ENCODE measurements around the gene TTYH1.

TTYH1 gene

DNA sequence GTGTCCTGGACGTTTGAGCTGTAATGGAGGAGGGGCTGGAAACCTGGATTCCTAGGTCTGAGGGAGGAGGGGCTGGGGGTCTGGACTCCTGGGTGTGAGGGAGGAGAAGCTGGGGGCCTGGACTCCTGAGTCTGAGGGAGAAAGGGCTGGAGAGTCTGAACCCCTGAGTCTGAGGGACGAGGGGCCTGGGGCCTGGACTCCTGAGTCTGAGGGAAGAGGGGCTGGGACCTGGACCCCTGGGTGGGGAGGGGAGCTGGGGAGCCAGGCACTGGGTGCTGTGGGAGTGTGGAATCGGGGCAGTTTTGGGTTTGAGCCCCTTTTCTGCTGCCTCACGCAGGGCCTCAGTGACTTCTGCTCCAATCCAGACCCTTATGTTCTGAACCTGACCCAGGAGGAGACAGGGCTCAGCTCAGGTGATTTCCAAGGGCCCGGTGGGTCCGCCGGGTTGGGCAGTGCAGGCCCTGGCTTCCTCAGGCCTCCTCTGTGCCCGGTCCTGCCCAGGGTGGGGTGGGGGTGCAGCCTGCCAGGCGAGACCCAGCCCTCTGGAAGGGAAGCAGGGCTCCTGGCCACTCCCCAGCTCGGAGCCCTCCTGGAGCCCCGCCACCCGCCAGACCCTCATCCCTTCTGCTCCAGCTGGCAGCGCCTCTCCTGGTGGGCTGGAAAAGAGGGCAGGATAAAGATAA lies 14.4 kb downstream of the TTYH1 start:
- H3K9me3 ChIP-seq (replicated peaks in 1 of 2; ENCODE audit: control insufficient read depth in 2 of 2, insufficient read depth in 1 of 2, low read depth in 1 of 2, low read length in 2 of 2), result peaks cover 0 to 2% of the 10 kb centered on the region in 2 donors
- no CpG with 5 or more reads among the region's 13 CpGs for whole genome bisulfite sequencing, 2 donors (ENCODE audit: extremely low coverage in 2 of 2, insufficient read length in 2 of 2, insufficient replicate concordance in 1 of 2)
- peak overlapping the region; percentile 91 for H3K4ac ChIP-seq (ENCODE audit: low read length)
- peak overlapping the region; percentile 84 for H2BK5ac ChIP-seq (ENCODE audit: low read length)
- peak overlapping the region; percentile 84 for H2BK12ac ChIP-seq (ENCODE audit: low read length)
- H3K27ac ChIP-seq (replicated peaks; ENCODE audit: low read length), result peak overlapping the region; percentile 83
- peak overlapping the region; percentile 90 for H2AK5ac ChIP-seq (ENCODE audit: low read depth, low read length)
- peak overlapping the region; percentile 55 for H3K18ac ChIP-seq (ENCODE audit: low read length)
- peaks cover 36 to 49% of the 10 kb centered on the region in 2 donors for H3K36me3 ChIP-seq (replicated peaks in 1 of 2; ENCODE audit: control insufficient read depth in 2 of 2, insufficient read depth in 2 of 2, low read length in 2 of 2)
- peak overlapping the region; percentile 90 for H2BK15ac ChIP-seq (ENCODE audit: low read length)
- H2AFZ ChIP-seq (ENCODE audit: low read length), result no peak overlapping the region
- H3K4me2 ChIP-seq (ENCODE audit: insufficient read depth, low read length, poor library complexity, severe bottlenecking), result peak overlapping the region; percentile 24
- no peak for DNase-seq (ENCODE audit: low spot score)
- H2BK120ac ChIP-seq (ENCODE audit: low read depth, low read length), result no peak overlapping the region
- H4K91ac ChIP-seq (ENCODE audit: low read depth, low read length, poor library complexity), result no peak overlapping the region
- peak overlapping the region; percentile 77 for H3K23ac ChIP-seq (ENCODE audit: low read depth, low read length, poor library complexity)
- H3K9ac ChIP-seq (ENCODE audit: low read depth, low read length, poor library complexity), result no peak overlapping the region
- H3K4me1 ChIP-seq (ENCODE audit: control insufficient read depth in 2 of 2, insufficient read depth in 1 of 2, low read depth in 1 of 2, low read length in 2 of 2), result peaks cover 8 to 49% of the 10 kb centered on the region in 2 donors
- no peaks in the 10 kb centered on the region for H3K27me3 ChIP-seq (ENCODE audit: control insufficient read depth in 3 of 3, insufficient read depth in 3 of 3, low read depth in 1 of 3, low read length in 3 of 3)
- peaks cover 10% of the 10 kb centered on the region for H3K79me1 ChIP-seq (ENCODE audit: low read depth, low read length)
- H3K14ac ChIP-seq (ENCODE audit: low read length), result no peak overlapping the region
- H3K4me3 ChIP-seq (ENCODE audit: low read length in 2 of 2), result no peak overlapping the region
- H4K8ac ChIP-seq (ENCODE audit: low read depth, low read length), result no peak overlapping the region

DNA sequence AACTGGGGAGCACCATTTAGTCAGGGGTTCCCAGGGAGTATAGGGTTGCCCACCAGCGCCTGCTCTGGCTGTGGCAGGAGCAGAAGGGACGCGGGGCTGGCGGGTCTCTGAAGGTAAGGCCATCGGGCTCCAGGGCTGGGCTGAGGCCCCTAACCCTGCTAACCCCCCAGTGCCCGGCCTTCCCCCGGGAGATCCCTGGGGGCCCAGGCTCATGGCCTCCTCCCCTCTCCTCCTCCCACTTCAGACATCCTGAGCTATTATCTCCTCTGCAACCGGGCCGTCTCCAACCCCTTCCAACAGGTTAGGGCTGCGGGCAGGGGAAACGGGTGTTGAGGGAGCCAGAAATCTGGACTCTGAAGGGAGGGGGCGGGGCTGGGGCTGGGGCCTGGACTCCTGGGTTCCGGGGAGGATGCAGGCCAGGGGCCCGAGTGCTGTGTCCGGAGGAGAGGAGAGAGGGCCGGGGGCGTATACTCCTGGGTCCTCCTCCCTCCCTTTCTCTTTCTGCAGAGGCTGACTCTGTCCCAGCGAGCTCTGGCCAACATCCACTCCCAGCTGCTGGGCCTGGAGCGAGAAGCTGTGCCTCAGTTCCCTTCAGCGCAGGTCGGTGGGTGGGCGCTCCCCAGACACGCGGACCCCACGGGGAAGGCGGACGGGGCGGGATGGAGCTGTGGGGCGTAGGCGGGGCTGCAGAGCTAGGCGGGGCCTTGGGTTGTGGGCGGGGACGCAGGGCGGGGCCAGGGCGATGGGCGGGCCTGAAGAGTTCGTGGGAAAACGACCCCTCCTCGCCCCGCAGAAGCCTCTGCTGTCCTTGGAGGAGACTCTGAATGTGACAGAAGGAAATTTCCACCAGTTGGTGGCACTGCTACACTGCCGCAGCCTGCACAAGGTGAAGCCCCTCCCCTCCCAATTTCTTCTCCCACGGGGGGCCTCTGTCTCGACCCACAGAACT lies 15.3 kb downstream of the TTYH1 start:
- Histone ChIP-seq H3K27ac (replicated peaks; ENCODE audit: low read length) (peak overlapping the region; percentile 83), H3K9ac (ENCODE audit: low read depth, low read length, poor library complexity) (peak overlapping the region; percentile 63), H3K14ac (ENCODE audit: low read length) (no peak overlapping the region), H3K23ac (ENCODE audit: low read depth, low read length, poor library complexity) (no peak overlapping the region), H2BK5ac (ENCODE audit: low read length) (peak overlapping the region; percentile 84), H4K8ac (ENCODE audit: low read depth, low read length) (no peak overlapping the region), H3K79me1 (ENCODE audit: low read depth, low read length) (peaks cover 13% of the 10 kb centered on the region), H3K4ac (ENCODE audit: low read length) (peak overlapping the region; percentile 91), H2AFZ (ENCODE audit: low read length) (no peak overlapping the region), H2BK15ac (ENCODE audit: low read length) (peak overlapping the region; percentile 90), H3K4me2 (ENCODE audit: insufficient read depth, low read length, poor library complexity, severe bottlenecking) (peak overlapping the region; percentile 69), H3K9me3 (replicated peaks in 1 of 2; ENCODE audit: control insufficient read depth in 2 of 2, insufficient read depth in 1 of 2, low read depth in 1 of 2, low read length in 2 of 2) (peaks cover 0 to 2% of the 10 kb centered on the region in 2 donors), H3K4me1 (ENCODE audit: control insufficient read depth in 2 of 2, insufficient read depth in 1 of 2, low read depth in 1 of 2, low read length in 2 of 2) (peaks cover 16 to 58% of the 10 kb centered on the region in 2 donors), H3K27me3 (ENCODE audit: control insufficient read depth in 3 of 3, insufficient read depth in 3 of 3, low read depth in 1 of 3, low read length in 3 of 3) (no peaks in the 10 kb centered on the region), H2AK5ac (ENCODE audit: low read depth, low read length) (peak overlapping the region; percentile 88), H3K36me3 (replicated peaks in 1 of 2; ENCODE audit: control insufficient read depth in 2 of 2, insufficient read depth in 2 of 2, low read length in 2 of 2) (peaks cover 36 to 42% of the 10 kb centered on the region in 2 donors), H4K91ac (ENCODE audit: low read depth, low read length, poor library complexity) (no peak overlapping the region), H2BK120ac (ENCODE audit: low read depth, low read length) (peak overlapping the region; percentile 57), H2BK12ac (ENCODE audit: low read length) (peak overlapping the region; percentile 93), H3K4me3 (ENCODE audit: low read length in 2 of 2) (no peak overlapping the region), H3K18ac (ENCODE audit: low read length) (peak overlapping the region; percentile 95)
- DNase-seq (ENCODE audit: low spot score), result no peak
- no CpG with 5 or more reads among the region's 43 CpGs for WGBS, 2 donors (ENCODE audit: extremely low coverage in 2 of 2, insufficient read length in 2 of 2, insufficient replicate concordance in 1 of 2)

DNA sequence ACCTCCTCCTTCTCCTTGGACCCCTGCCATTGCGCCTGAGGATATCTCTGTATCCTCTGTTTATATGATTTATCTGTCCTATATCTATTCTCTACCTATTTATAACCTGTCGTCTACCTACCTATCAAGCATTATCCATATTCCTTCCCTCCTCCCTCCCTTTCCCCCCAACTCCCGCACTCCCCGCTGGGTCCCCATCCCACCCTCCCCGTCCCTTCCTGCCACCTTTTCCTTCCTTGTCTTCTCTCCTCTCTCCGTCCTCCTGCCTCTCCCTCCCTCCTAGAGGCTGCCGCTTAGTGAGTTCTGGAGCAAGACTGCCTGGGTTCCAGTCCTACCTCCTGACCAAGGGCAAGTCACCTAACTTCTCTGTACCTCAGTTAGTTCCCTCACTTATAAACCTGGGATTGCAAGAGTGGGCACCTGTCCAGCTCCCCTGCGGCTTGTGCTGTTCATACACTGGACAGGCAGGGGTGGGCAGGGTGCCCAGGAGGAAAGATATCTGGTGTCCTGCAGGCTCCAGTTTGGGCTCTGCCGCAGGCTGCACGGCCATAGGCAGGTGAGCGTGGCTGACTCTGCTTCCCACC lies 16.1 kb downstream of the TTYH1 start:
- Histone ChIP-seq H2AK5ac (ENCODE audit: low read depth, low read length) (no peak overlapping the region), H3K14ac (ENCODE audit: low read length) (no peak overlapping the region), H2BK12ac (ENCODE audit: low read length) (no peak overlapping the region), H3K4me3 (ENCODE audit: low read length in 2 of 2) (no peak overlapping the region), H2AFZ (ENCODE audit: low read length) (no peak overlapping the region), H4K8ac (ENCODE audit: low read depth, low read length) (no peak overlapping the region), H3K79me1 (ENCODE audit: low read depth, low read length) (peaks cover 9% of the 10 kb centered on the region), H3K23ac (ENCODE audit: low read depth, low read length, poor library complexity) (peak overlapping the region; percentile 29), H2BK15ac (ENCODE audit: low read length) (no peak overlapping the region), H3K27me3 (ENCODE audit: control insufficient read depth in 3 of 3, insufficient read depth in 3 of 3, low read depth in 1 of 3, low read length in 3 of 3) (no peaks in the 10 kb centered on the region), H3K9me3 (replicated peaks in 1 of 2; ENCODE audit: control insufficient read depth in 2 of 2, insufficient read depth in 1 of 2, low read depth in 1 of 2, low read length in 2 of 2) (peaks cover 0 to 2% of the 10 kb centered on the region in 2 donors), H4K91ac (ENCODE audit: low read depth, low read length, poor library complexity) (no peak overlapping the region), H3K4me2 (ENCODE audit: insufficient read depth, low read length, poor library complexity, severe bottlenecking) (no peak overlapping the region), H3K9ac (ENCODE audit: low read depth, low read length, poor library complexity) (no peak overlapping the region), H2BK120ac (ENCODE audit: low read depth, low read length) (no peak overlapping the region), H3K27ac (replicated peaks; ENCODE audit: low read length) (no peak overlapping the region), H3K36me3 (replicated peaks in 1 of 2; ENCODE audit: control insufficient read depth in 2 of 2, insufficient read depth in 2 of 2, low read length in 2 of 2) (peaks cover 30 to 39% of the 10 kb centered on the region in 2 donors), H3K4me1 (ENCODE audit: control insufficient read depth in 2 of 2, insufficient read depth in 1 of 2, low read depth in 1 of 2, low read length in 2 of 2) (peaks cover 23 to 60% of the 10 kb centered on the region in 2 donors), H2BK5ac (ENCODE audit: low read length) (no peak overlapping the region), H3K18ac (ENCODE audit: low read length) (peak overlapping the region; percentile 23), H3K4ac (ENCODE audit: low read length) (no peak overlapping the region)
- WGBS, 2 donors (ENCODE audit: extremely low coverage in 2 of 2, insufficient read length in 2 of 2, insufficient replicate concordance in 1 of 2), result no CpG with 5 or more reads among the region's 11 CpGs
- no peak for DNase-seq (ENCODE audit: low spot score)
